ENCODE measurements around the gene SNX15. TPM values are rescaled to one million over a fixed set of nuclear protein-coding genes. Genes with fewer than 3 reads are reported as not detected.
"Not testable (repeated sequence)": the region's sequence is repeated elsewhere in the genome, so short reads cannot be mapped to it uniquely, and the experiment has no call there.

Gene SNX15
- total RNA-seq, 1 donor from 2014 or later, result 21.6 TPM

- TF ChIP-seq, protein P1, sequence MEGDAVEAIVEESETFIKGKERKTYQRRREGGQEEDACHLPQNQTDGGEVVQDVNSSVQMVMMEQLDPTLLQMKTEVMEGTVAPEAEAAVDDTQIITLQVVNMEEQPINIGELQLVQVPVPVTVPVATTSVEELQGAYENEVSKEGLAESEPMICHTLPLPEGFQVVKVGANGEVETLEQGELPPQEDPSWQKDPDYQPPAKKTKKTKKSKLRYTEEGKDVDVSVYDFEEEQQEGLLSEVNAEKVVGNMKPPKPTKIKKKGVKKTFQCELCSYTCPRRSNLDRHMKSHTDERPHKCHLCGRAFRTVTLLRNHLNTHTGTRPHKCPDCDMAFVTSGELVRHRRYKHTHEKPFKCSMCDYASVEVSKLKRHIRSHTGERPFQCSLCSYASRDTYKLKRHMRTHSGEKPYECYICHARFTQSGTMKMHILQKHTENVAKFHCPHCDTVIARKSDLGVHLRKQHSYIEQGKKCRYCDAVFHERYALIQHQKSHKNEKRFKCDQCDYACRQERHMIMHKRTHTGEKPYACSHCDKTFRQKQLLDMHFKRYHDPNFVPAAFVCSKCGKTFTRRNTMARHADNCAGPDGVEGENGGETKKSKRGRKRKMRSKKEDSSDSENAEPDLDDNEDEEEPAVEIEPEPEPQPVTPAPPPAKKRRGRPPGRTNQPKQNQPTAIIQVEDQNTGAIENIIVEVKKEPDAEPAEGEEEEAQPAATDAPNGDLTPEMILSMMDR (IDR thresholded peaks at IDR 0.05; ENCODE audit: insufficient read depth, low read length, poor library complexity, severe bottlenecking), result no peak
- DNase-seq (ENCODE audit: low read depth), result no peak
- no peaks in the 10 kb centered on the region for H3K36me3 ChIP-seq (ENCODE audit: control insufficient read depth, insufficient read depth, low read length)
- no peaks in the 10 kb centered on the region for H3K27me3 ChIP-seq (ENCODE audit: control insufficient read depth, insufficient read depth, low read length)
- no peak overlapping the region for H3K4me3 ChIP-seq (ENCODE audit: low read depth, low read length)
Observed at GRCh38 chr11:64999478-64999877, 27.8 kb upstream of the SNX15 start.

GRCh38 chr11:65002706-65003105, 24.5 kb upstream of the SNX15 start:
- TF ChIP-seq, protein P1 (IDR thresholded peaks at IDR 0.05; ENCODE audit: insufficient read depth, low read length, poor library complexity, severe bottlenecking), result no peak
- H3K4me3 ChIP-seq (ENCODE audit: low read depth, low read length), result no peak overlapping the region
- H3K27me3 ChIP-seq (ENCODE audit: control insufficient read depth, insufficient read depth, low read length), result no peaks in the 10 kb centered on the region
- no peak for DNase-seq (ENCODE audit: low read depth)
- no peaks in the 10 kb centered on the region for H3K36me3 ChIP-seq (ENCODE audit: control insufficient read depth, insufficient read depth, low read length)

DNA sequence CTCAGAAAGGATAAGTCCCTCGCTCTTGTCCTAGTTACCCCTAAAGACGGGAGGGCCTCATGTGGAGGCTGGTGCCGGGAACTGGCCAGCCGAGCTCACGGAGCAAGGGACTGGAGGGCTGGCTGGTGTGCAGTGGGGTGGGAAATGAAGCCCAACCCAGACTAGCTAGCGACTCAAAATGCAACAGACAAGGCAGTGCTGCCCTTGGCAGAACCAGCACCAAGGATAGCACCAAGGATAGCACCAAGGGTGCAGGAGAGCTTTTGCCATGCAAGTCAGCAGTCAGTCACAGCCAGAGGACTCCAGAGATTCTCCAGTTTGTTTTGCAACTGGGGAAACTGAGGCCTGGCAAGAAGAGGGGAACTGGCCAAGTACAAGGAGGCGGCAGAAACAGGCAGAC, 24.0 kb upstream of the SNX15 start:
- H3K36me3 ChIP-seq (ENCODE audit: control insufficient read depth, insufficient read depth, low read length), result no peaks in the 10 kb centered on the region
- no peaks in the 10 kb centered on the region for H3K27me3 ChIP-seq (ENCODE audit: control insufficient read depth, insufficient read depth, low read length)
- TF ChIP-seq, protein P1 (IDR thresholded peaks at IDR 0.05; ENCODE audit: insufficient read depth, low read length, poor library complexity, severe bottlenecking), result no peak
- H3K4me3 ChIP-seq (ENCODE audit: low read depth, low read length), result no peak overlapping the region
- no peak for DNase-seq (ENCODE audit: low read depth)

DNA sequence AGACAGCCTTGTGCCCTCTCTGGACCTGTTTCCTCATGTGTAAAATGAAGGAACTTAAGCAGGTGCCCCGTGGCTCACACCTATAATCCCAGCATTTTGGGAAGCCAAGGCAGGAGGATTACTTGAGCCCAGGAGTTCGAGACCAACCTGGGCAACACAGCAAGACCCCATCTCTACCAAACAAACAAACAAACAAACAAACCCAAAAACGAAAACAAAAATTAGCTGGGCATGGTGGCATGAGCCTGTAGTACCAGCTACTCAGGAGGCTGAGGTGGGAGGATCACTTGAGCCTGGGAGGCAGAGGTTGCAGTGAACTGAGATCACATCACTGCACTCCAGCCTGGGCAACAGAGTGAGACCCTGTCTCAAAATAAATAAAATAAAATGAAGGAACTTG, 23.3 kb upstream of the SNX15 start:
- H3K4me3 ChIP-seq (ENCODE audit: low read depth, low read length); DNase-seq (ENCODE audit: low read depth); H3K27me3 ChIP-seq (ENCODE audit: control insufficient read depth, insufficient read depth, low read length); H3K36me3 ChIP-seq (ENCODE audit: control insufficient read depth, insufficient read depth, low read length): not testable (repeated sequence)

- TF ChIP-seq, protein P1 (IDR thresholded peaks at IDR 0.05; ENCODE audit: insufficient read depth, low read length, poor library complexity, severe bottlenecking), result no peak
- H3K4me3 ChIP-seq (ENCODE audit: low read depth, low read length), result no peak overlapping the region
- H3K27me3 ChIP-seq (ENCODE audit: control insufficient read depth, insufficient read depth, low read length), result no peaks in the 10 kb centered on the region
- H3K36me3 ChIP-seq (ENCODE audit: control insufficient read depth, insufficient read depth, low read length), result no peaks in the 10 kb centered on the region
- DNase-seq (ENCODE audit: low read depth), result no peak
Observed at GRCh38 chr11:65008016-65008415, 19.2 kb upstream of the SNX15 start.

DNA sequence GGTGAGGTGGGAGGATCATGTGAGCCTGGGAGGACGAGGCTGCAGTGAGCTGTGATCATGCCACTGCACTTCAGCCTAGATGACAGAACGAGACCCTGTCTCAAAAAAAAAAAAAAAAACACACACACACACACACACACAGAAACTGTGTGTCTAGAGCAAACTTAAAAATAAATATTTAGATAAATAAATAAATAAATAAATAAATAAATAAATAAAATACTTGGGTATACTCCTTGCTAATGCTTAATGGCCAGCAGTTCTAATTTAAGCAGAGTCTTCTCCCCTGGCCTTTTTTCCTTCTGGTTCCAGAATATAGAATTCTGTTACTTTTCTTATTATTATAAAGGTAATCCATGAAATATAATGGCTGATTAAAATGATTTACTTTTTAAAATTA, 18.4 kb upstream of the SNX15 start:
- Histone ChIP-seq H3K36me3 (ENCODE audit: control insufficient read depth, insufficient read depth, low read length) (no peaks in the 10 kb centered on the region), H3K4me3 (ENCODE audit: low read depth, low read length) (no peak overlapping the region), H3K27me3 (ENCODE audit: control insufficient read depth, insufficient read depth, low read length) (no peaks in the 10 kb centered on the region)
- no peak for DNase-seq (ENCODE audit: low read depth)
- TF ChIP-seq, protein P1 (IDR thresholded peaks at IDR 0.05; ENCODE audit: insufficient read depth, low read length, poor library complexity, severe bottlenecking), result no peak

Data from kidney epithelial cell (primary cell).